ENCODE results near the gene HOXC11. TPM values are rescaled to one million over a fixed set of nuclear protein-coding genes. Genes with fewer than 3 reads are reported as not detected.
A peak's percentile ranks its signal among the peaks of the same experiment; 100 is the strongest.

The HOXC11 gene
- total and polyA plus RNA-seq, 10 of the 15 experiments (the other 5 are each of a cell fraction or from before 2014, with no cell fraction given) = not detected

DNA sequence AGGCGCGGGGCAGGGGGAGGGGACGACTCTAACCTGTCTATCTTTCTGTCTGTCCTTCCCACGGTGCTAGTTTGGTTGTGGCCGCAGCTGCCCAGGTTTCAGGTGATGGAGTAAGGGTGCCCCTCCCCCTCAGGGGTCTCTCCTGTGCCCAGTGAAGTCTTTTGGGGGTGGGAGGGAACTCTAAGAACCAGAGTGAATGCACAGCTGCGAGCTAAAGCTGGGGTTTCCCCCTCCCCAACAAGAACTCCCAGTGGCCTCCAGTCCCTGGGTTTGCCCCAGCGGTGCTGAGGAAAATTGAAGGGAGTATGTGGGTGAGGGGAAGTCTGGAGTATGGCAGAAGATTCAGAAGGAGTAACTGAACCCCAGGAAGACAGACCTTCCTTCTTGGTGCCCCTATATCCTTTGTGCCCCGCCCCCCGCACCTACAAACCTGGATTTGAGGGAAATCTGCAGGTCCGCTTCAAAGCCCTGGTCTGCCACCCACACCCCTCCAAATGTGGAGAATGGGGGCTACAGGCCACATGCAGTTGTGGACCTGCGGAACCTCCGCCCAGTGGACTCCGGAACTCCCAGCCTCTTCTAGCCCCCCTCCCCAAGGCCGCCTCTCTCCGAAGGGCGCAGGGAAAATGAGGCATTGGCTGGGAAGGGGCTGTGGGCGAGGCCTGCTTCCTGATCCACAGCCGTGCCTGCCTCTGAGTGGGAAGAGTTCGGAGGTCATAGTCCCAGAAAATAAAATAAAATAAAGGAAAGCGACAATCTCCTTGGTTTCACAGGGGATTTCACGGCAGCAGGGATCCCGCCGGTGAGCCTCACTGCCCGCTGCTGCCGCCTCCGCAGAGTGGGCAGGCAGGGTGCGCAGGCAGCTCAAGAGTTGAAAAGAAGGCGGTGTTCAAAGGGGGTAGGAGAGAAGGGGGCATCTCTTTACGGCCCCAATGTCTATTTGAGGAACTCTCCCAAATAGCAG lies 23.6 kb downstream of the HOXC11 start:
- ChIA-PET SMC1A (ENCODE audit: uncharacterized antibody, unreplicated experiment) (interaction anchor here (0.9 to 1.7 kb wide), 9 partner anchors 9 to 232 kb away, joined by 3 to 7 read pairs (median 4); partner anchors contain the start of genes HOXC10 and SMUG1), CTCF (interaction anchor here (0.8 to 4.2 kb wide), 7 partner anchors 9 to 211 kb away, joined by 3 to 20 read pairs (median 6); partner anchors contain the start of genes HOXC10 and SMUG1), POLR2A (interaction anchor here (0.9 to 1.3 kb wide), 2 partner anchors 10 to 36 kb away, joined by 3 to 4 read pairs; no protein-coding TSS in a partner anchor), RAD21 (ENCODE audit: unreplicated experiment) (interaction anchor here (0.9 to 1.0 kb wide), 2 partner anchors 9 to 57 kb away, joined by 3 read pairs; partner anchors contain the start of gene HOXC4)
- BruUV-seq (replicated peaks) = no TSS peak
- no peaks in the 10 kb centered on the region for H4K20me1 ChIP-seq (ENCODE audit: control insufficient read depth, insufficient read depth)
- intact Hi-C loops (cut with micrococcal nuclease; ENCODE audit: unreplicated experiment) = no loop called here
- H3K4me1 ChIP-seq (ENCODE audit: control insufficient read depth, insufficient read depth, low read length) = peaks cover 7% of the 10 kb centered on the region
- peak overlapping the region; percentile 30; the same call in 1 of the 2 replicates for H3K9ac ChIP-seq (ENCODE audit: control insufficient read depth, insufficient read depth, low read length)
- 0 out of 2 replicates have a peak, but pooled peaks have one; percentile 18 for TF ChIP-seq EZH2 (IDR thresholded peaks at IDR 0.05; ENCODE audit: borderline replicate concordance, control insufficient read depth, low read depth, low read length)
- TF ChIP-seq RELB (IDR thresholded peaks at IDR 0.05; ENCODE audit: low read depth) = no peak
- 0 out of 2 replicates have a peak, but pooled peaks have one; percentile 16 for TF ChIP-seq TCF12 (IDR thresholded peaks at IDR 0.05; ENCODE audit: low read depth, low read length)
- 0 out of 2 replicates have a peak, but pooled peaks have one; percentile 22 for TF ChIP-seq PKNOX1 (IDR thresholded peaks at IDR 0.05)
- no peak overlapping the region for H3K27ac ChIP-seq (ENCODE audit: control insufficient read depth, insufficient read depth)
- H3K9me3 ChIP-seq (replicated peaks; ENCODE audit: control insufficient read depth, insufficient read depth, low read length) = no peaks in the 10 kb centered on the region
- H3K36me3 ChIP-seq (ENCODE audit: control insufficient read depth in 2 of 2, insufficient read depth in 2 of 2, low read length in 1 of 2) = no peaks in the 10 kb centered on the region
- H3K4me3 ChIP-seq = peak overlapping the region; percentile 54
- no peaks in the 10 kb centered on the region for H3K79me2 ChIP-seq (ENCODE audit: control insufficient read depth, insufficient read depth, low read length)
- 40% methylated on average over 29 of the region's 29 CpGs for WGBS (ENCODE audit: insufficient coverage, insufficient replicate concordance, low lambda C conversion rate, missing lambda C conversion rate)
- peak overlapping the region; percentile 85 for H3K4me2 ChIP-seq (ENCODE audit: control insufficient read depth, insufficient read depth)
- H3K27me3 ChIP-seq (replicated peaks in 1 of 2; ENCODE audit: control insufficient read depth in 2 of 2, insufficient read depth in 2 of 2, low read length in 1 of 2) = peaks cover 27 to 50% of the 10 kb centered on the region in 2 experiments
- in situ Hi-C loops (cut with MboI) = no loop called here
- FAIRE-seq = peak; percentile 31
- DNase-seq (ENCODE audit: low read depth, low spot score) = no peak
- peak overlapping the region; percentile 38; the same call in 1 of the 2 replicates for H2AFZ ChIP-seq (ENCODE audit: control insufficient read depth, low read depth, low read length)
- peak; percentile 21 for ATAC-seq

Measured in GM12878 (cell line).